ENCODE data around the gene PIGC.

The PIGC gene

GRCh38 chr1:172410027-172410426 lies 33.8 kb downstream of the PIGC start:
- Mint-ChIP-seq H3K27ac (peak overlapping the region; percentile 75 to 80 (median 79)), H3K4me1 (peaks cover 24% of the 10 kb centered on the region), H3K9me3 (no peaks in the 10 kb centered on the region), H3K36me3 (ENCODE audit: low read depth) (peaks cover 14% of the 10 kb centered on the region), H3K4me3 (no peak overlapping the region), H3K27me3 (ENCODE audit: low read depth) (no peaks in the 10 kb centered on the region)
- TF ChIP-seq CTCF (IDR thresholded peaks at IDR 0.05; ENCODE audit: unreplicated experiment in 3 of 3): no peak

- H3K27me3 Mint-ChIP-seq (ENCODE audit: low read depth): no peaks in the 10 kb centered on the region
- H3K9me3 Mint-ChIP-seq: no peaks in the 10 kb centered on the region
- peaks cover 30% of the 10 kb centered on the region for H3K4me1 Mint-ChIP-seq
- H3K27ac Mint-ChIP-seq: peak overlapping the region; percentile 75 to 80 (median 79)
- TF ChIP-seq CTCF (IDR thresholded peaks at IDR 0.05; ENCODE audit: unreplicated experiment in 3 of 3): no peak
- H3K4me3 Mint-ChIP-seq: no peak overlapping the region
- peaks cover 14% of the 10 kb centered on the region for H3K36me3 Mint-ChIP-seq (ENCODE audit: low read depth)
Observed at GRCh38 chr1:172408958-172409357, 34.9 kb downstream of the PIGC start.

GRCh38 chr1:172406968-172407367 lies 36.9 kb downstream of the PIGC start:
- Mint-ChIP-seq H3K36me3 (ENCODE audit: low read depth) (peaks cover 1% of the 10 kb centered on the region), H3K27ac (no peak overlapping the region), H3K4me1 (peaks cover 31% of the 10 kb centered on the region), H3K4me3 (no peak overlapping the region), H3K27me3 (ENCODE audit: low read depth) (no peaks in the 10 kb centered on the region), H3K9me3 (no peaks in the 10 kb centered on the region)
- TF ChIP-seq CTCF (IDR thresholded peaks at IDR 0.05; ENCODE audit: unreplicated experiment in 3 of 3): no peak

- H3K9me3 Mint-ChIP-seq: no peaks in the 10 kb centered on the region
- no peaks in the 10 kb centered on the region for H3K36me3 Mint-ChIP-seq (ENCODE audit: low read depth)
- H3K27me3 Mint-ChIP-seq (ENCODE audit: low read depth): no peaks in the 10 kb centered on the region
- H3K27ac Mint-ChIP-seq: no peak overlapping the region
- no peak for TF ChIP-seq CTCF (IDR thresholded peaks at IDR 0.05; ENCODE audit: unreplicated experiment in 3 of 3)
- no peak overlapping the region for H3K4me3 Mint-ChIP-seq
- H3K4me1 Mint-ChIP-seq: peaks cover 40% of the 10 kb centered on the region
Observed at GRCh38 chr1:172405912-172406311, 38.0 kb downstream of the PIGC start.

- no peaks in the 10 kb centered on the region for H3K27me3 Mint-ChIP-seq (ENCODE audit: low read depth)
- H3K9me3 Mint-ChIP-seq: no peaks in the 10 kb centered on the region
- H3K36me3 Mint-ChIP-seq (ENCODE audit: low read depth): no peaks in the 10 kb centered on the region
- no peak for TF ChIP-seq CTCF (IDR thresholded peaks at IDR 0.05; ENCODE audit: unreplicated experiment in 3 of 3)
- peak overlapping the region in 1 of 3 experiments; percentile 14 for H3K27ac Mint-ChIP-seq
- H3K4me1 Mint-ChIP-seq: peaks cover 48% of the 10 kb centered on the region
- H3K4me3 Mint-ChIP-seq: no peak overlapping the region
Observed at GRCh38 chr1:172404121-172404520, 39.7 kb downstream of the PIGC start.

GRCh38 chr1:172402878-172403569 lies 40.8 kb downstream of the PIGC start:
- Mint-ChIP-seq H3K27me3 (ENCODE audit: low read depth) (no peaks in the 10 kb centered on the region), H3K4me3 (no peak overlapping the region), H3K36me3 (ENCODE audit: low read depth) (no peaks in the 10 kb centered on the region), H3K27ac (peak overlapping the region; percentile 41 to 98 (median 76)), H3K4me1 (peaks cover 54% of the 10 kb centered on the region), H3K9me3 (no peaks in the 10 kb centered on the region)
- TF ChIP-seq CTCF (IDR thresholded peaks at IDR 0.05; ENCODE audit: unreplicated experiment in 3 of 3): no peak
